Stimulated activated naive CD8-positive, alpha-beta T cell treated with anti-CD3 and anti-CD28 coated beads, Interleukin-15, Interleukin-2, amounts not matched to agents 100 ng/mL and 50 ng/mL, for 24 hours (primary cell): ENCODE measurements around the gene ARHGAP26.

Experiments used
- H3K27ac Mint-ChIP-seq: one replicate; pipeline ENCODE4 v1.8.0; 2021; ENCODE audit warnings: mild to moderate bottlenecking, mixed read lengths
- H3K27me3 Mint-ChIP-seq: one replicate; pipeline ENCODE4 v1.8.0; 2021; ENCODE audit warnings: mixed read lengths
- H3K36me3 Mint-ChIP-seq: one replicate; pipeline ENCODE4 v1.8.0; 2021; ENCODE audit warnings: low read depth, mixed read lengths
- H3K4me1 Mint-ChIP-seq: one replicate; pipeline ENCODE4 v1.8.0; 2021; ENCODE audit warnings: low read depth, mixed read lengths
- H3K4me3 Mint-ChIP-seq: one replicate; pipeline ENCODE4 v1.8.0; 2021; ENCODE audit warnings: mild to moderate bottlenecking, mixed read lengths
- H3K9me3 Mint-ChIP-seq: one replicate; pipeline ENCODE4 v1.8.0; 2021; ENCODE audit warnings: mixed read lengths

ARHGAP26 gene

DNA sequence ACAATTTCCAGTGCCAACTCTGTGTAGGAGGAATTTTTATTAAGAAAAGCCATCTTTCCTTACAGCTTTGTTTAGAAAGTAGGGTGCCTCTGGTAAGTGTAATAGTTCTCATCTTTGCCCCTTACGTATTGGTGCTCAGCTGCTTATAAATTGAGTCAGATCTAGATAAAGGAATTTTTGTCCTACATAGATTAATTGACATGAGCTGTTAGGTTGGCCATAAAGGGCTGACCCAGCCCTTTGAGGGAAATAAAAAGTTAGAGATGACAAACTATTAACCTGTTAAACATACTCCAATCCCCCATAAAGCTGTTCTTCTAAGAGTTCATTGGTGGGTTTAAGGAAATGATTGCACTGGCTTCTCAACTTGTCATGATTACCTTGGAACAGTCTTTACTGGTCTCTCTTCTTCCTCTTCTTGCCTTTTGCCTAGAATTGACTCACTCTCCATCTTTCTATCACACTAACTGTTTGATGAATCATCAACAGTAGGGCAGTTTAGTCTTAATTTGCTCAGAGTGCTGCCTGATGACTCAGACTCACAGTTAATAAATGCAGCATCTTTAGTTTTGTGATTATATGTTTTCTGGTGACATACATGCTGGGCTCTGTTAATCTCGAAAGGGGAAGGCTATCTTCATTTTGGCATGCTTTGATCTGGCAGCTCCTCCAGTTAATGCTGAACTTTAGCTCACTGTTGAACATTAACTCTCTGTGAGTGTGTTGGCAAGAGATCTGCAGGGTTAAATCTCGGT, 51.7 kb downstream of the ARHGAP26 start:
- Mint-ChIP-seq H3K27ac (peak overlapping the region; percentile 43), H3K36me3 (peaks cover 4% of the 10 kb centered on the region), H3K4me3 (peak overlapping the region; percentile 12), H3K27me3 (no peaks in the 10 kb centered on the region), H3K9me3 (peaks cover 6% of the 10 kb centered on the region), H3K4me1 (peaks cover 75% of the 10 kb centered on the region)

DNA sequence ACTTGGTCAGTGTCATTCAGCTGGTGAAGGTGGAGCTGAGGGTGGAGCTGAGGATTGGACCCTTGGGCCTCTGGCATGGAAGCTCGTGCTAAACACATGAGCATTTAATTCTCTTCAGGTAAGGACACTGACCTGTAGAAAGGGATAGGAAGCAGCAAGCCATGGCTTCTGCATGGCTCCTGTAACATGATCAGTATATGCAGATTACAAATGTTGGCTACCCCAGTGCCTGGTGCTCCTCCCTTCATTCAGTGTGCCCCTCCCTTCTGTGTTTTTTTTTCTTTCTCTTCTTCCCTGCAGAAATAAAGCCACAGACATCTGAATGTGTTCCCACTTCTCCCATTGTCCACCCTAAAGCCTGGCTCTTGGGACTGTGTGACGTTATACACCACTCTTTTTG, 52.9 kb downstream of the ARHGAP26 start:
- Mint-ChIP-seq H3K4me3 (no peak overlapping the region), H3K36me3 (peaks cover 4% of the 10 kb centered on the region), H3K9me3 (peaks cover 6% of the 10 kb centered on the region), H3K27me3 (no peaks in the 10 kb centered on the region), H3K27ac (peak overlapping the region; percentile 61), H3K4me1 (peaks cover 78% of the 10 kb centered on the region)

DNA sequence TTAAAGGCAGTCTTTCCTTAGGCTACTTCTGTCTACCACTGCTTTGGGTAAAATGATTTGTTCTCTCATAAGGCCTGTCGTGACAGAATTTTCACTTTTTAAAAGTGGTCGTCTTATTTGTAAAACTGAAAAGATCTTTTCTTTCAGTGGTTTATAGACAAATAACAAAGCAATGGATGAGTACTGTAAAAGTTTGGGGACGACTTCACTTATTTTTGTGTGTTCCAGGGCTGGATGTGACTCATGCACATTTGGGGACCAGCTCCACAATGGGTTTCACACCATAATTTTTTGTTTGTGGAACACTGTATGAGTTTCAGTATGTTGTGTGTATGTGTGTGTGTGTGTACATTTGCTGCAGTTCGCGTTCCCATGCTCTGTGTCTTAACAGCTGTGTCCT, 53.6 kb downstream of the ARHGAP26 start:
- no peak overlapping the region for H3K4me3 Mint-ChIP-seq
- H3K4me1 Mint-ChIP-seq = peaks cover 84% of the 10 kb centered on the region
- H3K27ac Mint-ChIP-seq = no peak overlapping the region
- peaks cover 6% of the 10 kb centered on the region for H3K9me3 Mint-ChIP-seq
- H3K27me3 Mint-ChIP-seq = no peaks in the 10 kb centered on the region
- peaks cover 4% of the 10 kb centered on the region for H3K36me3 Mint-ChIP-seq

DNA sequence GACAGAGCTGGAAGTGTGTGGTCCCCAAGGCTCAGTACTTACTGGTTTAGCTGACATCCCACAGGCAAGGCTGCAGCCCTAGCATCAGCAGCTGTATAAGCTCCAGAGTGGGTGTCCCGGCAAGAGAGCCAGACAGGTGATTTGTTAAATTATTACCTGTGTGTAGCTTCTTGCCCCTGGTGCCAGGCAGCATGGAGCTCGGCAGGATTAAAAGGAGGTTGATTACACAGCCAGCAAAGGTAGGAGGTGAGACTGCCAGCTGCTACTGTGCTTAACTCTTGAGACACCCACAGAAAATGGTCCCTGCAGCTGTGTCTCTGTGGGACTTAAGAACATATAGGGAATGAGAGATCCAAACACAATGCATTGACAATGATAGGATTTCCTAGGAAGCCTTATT, 54.2 kb downstream of the ARHGAP26 start:
- no peak overlapping the region for H3K4me3 Mint-ChIP-seq
- H3K4me1 Mint-ChIP-seq = peaks cover 85% of the 10 kb centered on the region
- H3K27ac Mint-ChIP-seq = no peak overlapping the region
- no peaks in the 10 kb centered on the region for H3K27me3 Mint-ChIP-seq
- H3K36me3 Mint-ChIP-seq = peaks cover 4% of the 10 kb centered on the region
- peaks cover 6% of the 10 kb centered on the region for H3K9me3 Mint-ChIP-seq

DNA sequence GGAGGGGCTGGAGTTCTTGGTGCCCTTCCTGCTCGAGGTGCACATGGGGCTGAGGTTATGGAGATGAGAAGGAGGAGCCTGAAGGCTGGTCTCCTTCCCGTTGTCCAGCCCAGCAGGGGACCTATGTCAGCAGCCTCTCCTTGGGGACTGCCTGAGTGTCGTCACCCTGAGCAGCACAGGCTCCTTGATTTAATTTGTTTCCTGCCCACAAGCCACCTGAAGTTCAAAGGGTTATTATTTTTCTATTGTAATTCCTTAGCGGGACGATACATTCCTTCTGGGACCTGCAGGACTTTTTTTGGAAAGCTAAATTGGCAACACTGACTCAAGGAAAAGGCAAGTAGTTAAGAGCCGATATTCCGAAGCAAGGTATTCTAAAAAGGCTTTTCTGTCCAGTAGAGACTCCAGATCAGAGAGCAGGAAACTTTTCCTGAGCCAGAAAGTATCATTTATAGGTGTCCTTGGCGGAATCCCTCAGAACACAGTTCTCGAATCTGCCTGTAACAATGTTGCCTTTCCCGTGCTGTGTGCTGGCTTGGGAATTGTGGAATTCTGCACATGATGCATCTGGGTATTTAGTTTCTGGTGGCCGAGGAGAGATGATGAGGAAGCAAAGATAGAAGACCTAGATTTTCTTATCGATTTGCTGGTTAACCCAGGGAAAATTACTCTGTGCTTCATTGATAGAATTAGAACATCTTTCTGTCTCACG, 55.4 kb downstream of the ARHGAP26 start:
- peaks cover 6% of the 10 kb centered on the region for H3K9me3 Mint-ChIP-seq
- no peak overlapping the region for H3K4me3 Mint-ChIP-seq
- H3K4me1 Mint-ChIP-seq = peaks cover 86% of the 10 kb centered on the region
- H3K36me3 Mint-ChIP-seq = peaks cover 4% of the 10 kb centered on the region
- H3K27ac Mint-ChIP-seq = peak overlapping the region; percentile 51
- no peaks in the 10 kb centered on the region for H3K27me3 Mint-ChIP-seq

DNA sequence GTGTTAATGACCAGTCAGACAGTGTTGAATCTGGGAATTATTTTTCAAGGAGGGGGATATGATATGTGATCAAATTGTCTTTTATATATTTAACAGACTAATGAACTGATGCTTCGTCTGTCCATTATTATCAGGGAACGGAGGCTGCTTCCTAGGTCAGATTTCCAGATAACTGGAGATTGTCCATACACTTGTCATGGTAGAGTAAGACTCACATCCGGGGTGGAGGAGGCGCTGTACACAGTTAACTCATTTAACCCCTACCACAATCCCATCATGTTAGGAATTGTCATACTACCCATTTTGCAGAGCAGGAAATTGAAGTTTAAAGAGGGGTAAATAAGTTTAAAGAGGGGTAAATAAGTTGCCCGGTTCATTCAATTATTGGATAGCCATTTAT, 55.9 kb downstream of the ARHGAP26 start:
- peaks cover under 1% of the 10 kb centered on the region for H3K36me3 Mint-ChIP-seq
- H3K27me3 Mint-ChIP-seq = no peaks in the 10 kb centered on the region
- H3K4me3 Mint-ChIP-seq = no peak overlapping the region
- peaks cover under 1% of the 10 kb centered on the region for H3K9me3 Mint-ChIP-seq
- H3K4me1 Mint-ChIP-seq = peaks cover 86% of the 10 kb centered on the region
- peak overlapping the region; percentile 51 for H3K27ac Mint-ChIP-seq

DNA sequence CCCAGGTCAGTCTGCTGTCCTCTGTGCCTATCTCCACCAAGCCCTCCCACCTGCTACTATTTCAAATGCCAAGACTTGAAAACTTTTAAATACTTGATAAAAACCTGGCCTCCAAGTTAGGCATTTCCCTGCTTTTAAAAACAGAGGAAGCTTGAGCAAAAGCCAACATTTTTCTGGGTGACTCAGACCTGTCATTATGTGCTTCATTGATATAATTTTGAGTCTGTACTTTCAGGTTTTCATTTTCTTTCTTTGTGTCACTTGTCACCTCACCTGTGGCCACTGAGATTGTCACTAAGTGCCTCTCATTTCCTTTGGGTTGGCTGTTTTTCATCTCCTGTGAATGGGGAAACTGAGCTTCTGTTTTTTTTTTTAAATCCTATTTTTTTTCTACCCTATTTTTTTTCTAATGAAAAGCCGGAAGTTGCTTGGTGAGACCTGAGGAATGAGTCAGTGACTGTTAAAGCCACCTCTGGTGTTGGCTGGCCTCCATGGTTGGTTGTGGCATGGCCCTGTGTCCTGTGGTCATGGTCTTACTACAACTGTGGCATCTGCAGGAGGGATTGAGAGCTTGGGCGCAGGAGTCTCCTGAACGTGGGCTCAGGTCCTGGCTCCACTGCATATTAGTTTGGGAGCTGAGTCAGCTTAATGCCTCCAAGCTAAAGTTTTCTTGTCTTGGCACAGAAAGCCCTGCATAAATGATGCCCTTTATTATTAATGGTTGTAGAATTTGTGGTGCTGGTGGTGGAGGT, 56.7 kb downstream of the ARHGAP26 start:
- peak overlapping the region; percentile 63 for H3K27ac Mint-ChIP-seq
- H3K9me3 Mint-ChIP-seq = no peaks in the 10 kb centered on the region
- H3K27me3 Mint-ChIP-seq = no peaks in the 10 kb centered on the region
- H3K4me3 Mint-ChIP-seq = no peak overlapping the region
- no peaks in the 10 kb centered on the region for H3K36me3 Mint-ChIP-seq
- peaks cover 84% of the 10 kb centered on the region for H3K4me1 Mint-ChIP-seq

DNA sequence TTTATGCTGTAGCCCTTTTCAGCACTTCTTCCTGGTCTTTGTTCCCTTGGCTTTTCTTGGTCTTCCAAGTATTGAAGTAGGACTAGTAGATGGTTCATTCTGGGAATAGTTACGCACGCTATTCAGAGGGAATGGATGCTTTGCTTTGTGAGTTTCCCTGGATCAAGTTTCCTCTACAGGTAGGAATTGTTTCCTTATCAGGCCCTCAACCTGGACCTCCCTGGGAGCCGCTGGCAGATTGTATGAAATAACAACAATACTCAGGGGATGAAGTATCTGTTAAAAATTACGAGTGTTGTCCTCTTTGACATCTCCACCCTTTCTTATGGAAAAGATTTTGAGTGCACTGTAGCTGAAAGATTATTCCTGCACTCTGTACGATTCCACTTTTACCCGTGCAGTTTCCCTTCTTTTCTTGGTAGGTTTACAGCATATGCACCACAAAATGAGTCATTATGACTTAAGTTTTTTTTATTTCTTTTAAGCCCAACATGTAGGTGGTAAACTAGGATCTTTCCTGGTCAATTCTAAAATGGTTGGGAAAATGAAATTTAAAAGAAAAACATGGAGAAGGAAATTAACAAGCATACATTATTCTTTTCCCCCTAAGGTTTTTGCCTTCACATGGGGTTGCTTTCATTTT, 57.9 kb downstream of the ARHGAP26 start:
- Mint-ChIP-seq H3K36me3 (no peaks in the 10 kb centered on the region), H3K4me3 (no peak overlapping the region), H3K9me3 (no peaks in the 10 kb centered on the region), H3K27me3 (no peaks in the 10 kb centered on the region), H3K27ac (no peak overlapping the region), H3K4me1 (peaks cover 82% of the 10 kb centered on the region)

DNA sequence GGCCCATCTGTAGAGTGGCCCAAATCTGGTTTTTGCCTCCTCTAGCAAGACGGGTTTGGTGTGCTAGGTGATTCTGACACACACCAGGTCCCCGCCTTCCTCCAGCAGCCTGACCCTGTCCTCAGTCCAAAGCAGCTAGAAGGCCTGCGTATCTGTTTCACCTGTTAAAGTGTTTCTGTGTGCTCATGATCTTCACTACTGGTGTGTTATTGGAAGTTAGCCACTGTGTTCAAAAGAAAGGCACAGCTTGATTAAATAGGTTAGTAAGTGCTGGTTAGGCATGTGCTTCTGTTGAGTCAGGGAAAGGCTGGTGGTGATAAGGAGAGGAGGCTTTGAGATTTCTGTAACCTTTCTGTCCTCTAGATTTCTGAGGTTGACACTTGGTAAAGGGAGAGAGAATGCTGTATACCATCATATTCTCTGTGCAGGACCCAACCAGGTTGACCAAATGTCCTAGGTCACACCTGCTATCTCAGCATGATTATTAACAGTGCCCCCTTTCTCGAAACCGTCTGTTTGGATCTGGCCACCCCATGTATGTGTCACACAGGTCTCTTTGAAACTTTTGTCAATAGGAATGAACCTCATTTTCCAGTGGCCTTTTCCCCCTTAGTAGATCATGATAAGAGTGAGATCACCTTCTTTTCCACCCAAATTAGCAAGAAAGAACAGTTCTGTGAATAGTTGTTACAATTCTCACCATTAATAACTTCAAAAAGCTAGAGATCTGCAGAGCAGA, 58.8 kb downstream of the ARHGAP26 start:
- peaks cover 77% of the 10 kb centered on the region for H3K4me1 Mint-ChIP-seq
- H3K27ac Mint-ChIP-seq = peak overlapping the region; percentile 43
- H3K27me3 Mint-ChIP-seq = no peaks in the 10 kb centered on the region
- H3K36me3 Mint-ChIP-seq = peaks cover 5% of the 10 kb centered on the region
- H3K9me3 Mint-ChIP-seq = no peaks in the 10 kb centered on the region
- H3K4me3 Mint-ChIP-seq = no peak overlapping the region

DNA sequence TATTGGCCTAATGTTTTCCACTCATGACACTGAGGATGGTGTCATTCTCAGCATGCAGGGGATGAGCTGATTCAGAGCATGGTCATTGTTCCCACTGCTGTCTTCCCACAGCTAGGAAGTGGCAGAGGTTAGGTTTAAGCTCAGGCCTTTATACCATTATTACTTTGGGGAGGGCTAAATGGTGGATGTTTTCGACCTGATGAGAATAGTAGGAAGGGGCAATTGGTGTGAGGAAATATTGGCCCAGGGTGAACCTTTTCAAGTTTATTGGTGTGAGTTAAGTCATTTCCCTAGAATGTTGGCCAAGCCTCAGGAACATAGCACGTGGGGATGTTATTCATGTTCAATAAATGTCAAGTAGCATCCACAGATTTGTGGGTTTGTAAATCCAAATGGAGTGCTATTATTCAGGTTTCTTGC, 59.6 kb downstream of the ARHGAP26 start:
- Mint-ChIP-seq H3K36me3 (peaks cover 5% of the 10 kb centered on the region), H3K27me3 (no peaks in the 10 kb centered on the region), H3K4me1 (peaks cover 73% of the 10 kb centered on the region), H3K9me3 (no peaks in the 10 kb centered on the region), H3K27ac (no peak overlapping the region), H3K4me3 (no peak overlapping the region)

DNA sequence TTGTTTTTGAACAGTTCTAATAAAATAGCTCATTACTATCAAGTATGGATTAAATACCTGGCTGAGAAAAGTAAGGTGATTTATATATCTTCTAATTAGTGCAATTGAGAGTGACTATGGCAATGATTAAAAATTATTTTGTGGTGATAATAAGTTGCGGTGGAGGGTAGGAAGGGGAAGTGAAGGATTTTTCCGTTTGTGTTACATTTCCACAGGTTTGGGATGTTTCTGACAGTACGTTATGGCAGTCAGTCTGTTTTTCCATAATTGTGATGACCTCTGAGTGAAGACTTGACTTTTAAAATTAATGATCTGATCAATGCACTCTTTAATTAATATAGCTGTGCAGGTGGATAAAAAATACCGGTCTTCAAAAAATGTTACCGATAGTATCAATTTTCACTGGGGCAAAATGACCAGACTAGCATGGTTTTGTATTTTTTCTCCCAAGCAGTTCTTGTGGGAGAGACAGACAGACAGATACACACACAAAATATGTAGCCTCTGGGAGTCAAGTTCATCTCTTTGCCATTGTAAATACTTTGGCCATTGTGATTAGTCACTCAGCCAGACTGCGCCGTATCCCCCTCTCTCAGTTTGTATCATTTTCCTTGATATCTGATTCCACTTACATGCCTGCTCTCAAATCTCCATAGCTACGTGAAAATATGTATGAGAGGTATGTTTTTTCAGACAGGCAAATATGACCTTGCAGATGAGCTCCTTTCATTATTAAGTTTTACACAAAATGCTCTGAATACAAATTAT, 60.2 kb downstream of the ARHGAP26 start:
- Mint-ChIP-seq H3K36me3 (peaks cover 5% of the 10 kb centered on the region), H3K27me3 (no peaks in the 10 kb centered on the region), H3K4me1 (peaks cover 75% of the 10 kb centered on the region), H3K4me3 (no peak overlapping the region), H3K27ac (no peak overlapping the region), H3K9me3 (no peaks in the 10 kb centered on the region)

DNA sequence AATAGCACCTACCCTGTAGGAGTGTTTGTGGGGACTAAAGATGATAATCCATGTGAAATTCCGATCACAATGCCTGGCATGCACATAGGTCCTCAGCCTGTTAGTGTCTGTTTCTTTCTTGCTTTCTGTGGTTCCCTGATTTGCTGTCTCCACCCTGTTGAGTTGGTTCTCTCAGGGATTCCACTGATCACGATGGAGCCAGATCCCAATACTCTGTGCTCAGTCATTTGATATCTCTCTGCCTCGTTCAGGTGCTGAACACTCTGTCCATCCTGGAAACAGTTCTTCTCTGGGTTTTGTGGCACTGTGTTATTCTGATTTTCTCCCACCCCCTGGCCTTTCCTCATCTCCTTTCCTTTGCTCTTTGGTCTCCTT, 60.8 kb downstream of the ARHGAP26 start:
- Mint-ChIP-seq H3K36me3 (peaks cover 5% of the 10 kb centered on the region), H3K4me1 (peaks cover 77% of the 10 kb centered on the region), H3K9me3 (no peaks in the 10 kb centered on the region), H3K27ac (no peak overlapping the region), H3K4me3 (no peak overlapping the region), H3K27me3 (no peaks in the 10 kb centered on the region)

DNA sequence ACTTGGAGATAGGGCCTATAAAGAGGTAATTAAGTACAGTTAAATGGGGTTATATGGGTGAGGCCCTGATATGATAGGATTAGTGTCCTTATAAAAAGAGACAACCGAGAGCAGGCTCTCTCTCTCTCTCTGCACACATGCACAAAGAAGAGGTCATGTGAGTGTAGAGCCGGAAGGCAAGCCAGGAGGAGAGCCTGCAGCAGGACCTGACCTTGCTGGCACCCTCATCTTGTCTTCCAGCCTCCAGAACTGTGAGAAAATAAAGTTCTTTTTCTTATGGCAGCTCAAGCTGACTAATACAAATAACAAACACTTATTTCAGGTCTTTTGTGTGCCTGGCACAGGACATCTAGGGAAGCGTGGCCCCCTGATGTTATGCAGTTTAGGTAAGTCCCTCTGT, 62.1 kb downstream of the ARHGAP26 start:
- Mint-ChIP-seq H3K9me3 (no peaks in the 10 kb centered on the region), H3K4me3 (no peak overlapping the region), H3K27ac (no peak overlapping the region), H3K4me1 (peaks cover 72% of the 10 kb centered on the region), H3K27me3 (no peaks in the 10 kb centered on the region), H3K36me3 (peaks cover 5% of the 10 kb centered on the region)
